Measurements from ENCODE around the gene SIX3. TPM values are rescaled to one million over a fixed set of nuclear protein-coding genes. Genes with fewer than 3 reads are reported as not detected.

Gene SIX3
- total and polyA plus RNA-seq, 2 of the 4 experiments (the other 2 are of a cell fraction): not detected

DNA sequence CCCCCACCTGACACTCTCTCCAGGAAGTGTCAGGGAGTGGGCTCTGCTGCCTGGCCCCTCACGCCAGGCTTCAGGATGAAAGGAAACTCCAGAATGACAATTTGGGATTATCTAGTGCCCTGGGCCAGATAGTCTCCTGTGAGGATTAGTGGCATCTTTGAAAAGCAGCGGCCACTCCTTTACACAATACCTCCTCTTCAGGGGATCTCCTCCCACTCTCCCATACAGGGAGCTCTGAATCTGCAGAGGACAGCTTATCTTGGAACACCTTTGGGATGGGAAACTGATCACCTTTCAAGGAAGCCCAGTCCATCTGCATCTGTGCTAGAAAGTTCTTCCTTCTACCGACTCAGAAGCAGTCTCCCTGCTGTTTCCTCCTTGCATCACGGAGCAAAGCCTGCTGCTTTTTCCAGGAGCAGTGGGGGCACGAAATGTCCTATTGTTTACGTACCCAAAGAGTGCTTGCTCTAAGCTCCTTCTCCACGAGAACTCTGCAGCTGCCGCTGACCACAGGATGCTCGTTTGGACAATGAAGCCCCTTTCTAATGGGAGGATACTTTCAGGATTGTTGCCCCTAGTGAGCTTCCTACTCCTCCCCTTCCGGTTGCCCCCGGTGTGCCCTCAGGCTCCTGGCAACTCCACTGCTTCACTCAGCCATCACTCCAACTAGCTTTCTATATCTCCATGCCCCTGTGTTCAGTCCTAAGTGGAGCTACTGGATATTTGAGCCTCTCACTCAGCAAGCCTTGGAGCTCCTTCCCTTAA, 31.5 kb downstream of the SIX3 start:
- Histone ChIP-seq H3K27me3 (ENCODE audit: control insufficient read depth, insufficient read depth, low read length) (peaks cover 44% of the 10 kb centered on the region), H3K27ac (ENCODE audit: insufficient read depth, low read length) (no peak overlapping the region), H3K14ac (replicated peaks; ENCODE audit: low read depth, low read length) (no peak overlapping the region), H2AFZ (replicated peaks; ENCODE audit: low read length, poor library complexity) (peak overlapping the region; percentile 74), H3K4ac (ENCODE audit: low read depth, low read length) (no peak overlapping the region), H2BK15ac (ENCODE audit: low read depth, low read length) (no peak overlapping the region), H3K18ac (ENCODE audit: low read depth, low read length) (no peak overlapping the region), H4K8ac (ENCODE audit: low read depth in 2 of 2, low read length in 2 of 2) (no peak overlapping the region), H3K4me3 (ENCODE audit: insufficient read depth, low read depth, low read length) (no peak overlapping the region), H2BK120ac (ENCODE audit: low read depth, low read length) (no peak overlapping the region), H4K5ac (ENCODE audit: low read depth, low read length) (no peak overlapping the region), H4K20me1 (ENCODE audit: insufficient read depth, low read length) (no peaks in the 10 kb centered on the region), H3K4me2 (ENCODE audit: low read depth, low read length) (peak overlapping the region; percentile 34), H3K23ac (ENCODE audit: low read depth, low read length) (no peak overlapping the region), H2AK9ac (replicated peaks; ENCODE audit: low read depth, low read length, poor library complexity) (no peak overlapping the region), H3K9me1 (ENCODE audit: insufficient read depth, low read length) (no peaks in the 10 kb centered on the region), H3K9ac (ENCODE audit: low read depth, low read length) (no peak overlapping the region), H2BK20ac (ENCODE audit: low read depth, low read length) (no peak overlapping the region), H3K9me3 (ENCODE audit: control insufficient read depth, insufficient read depth, low read length) (no peaks in the 10 kb centered on the region), H4K91ac (ENCODE audit: insufficient read depth, low read depth, low read length) (no peak overlapping the region), H3K4me1 (ENCODE audit: control insufficient read depth, insufficient read depth, low read length) (no peaks in the 10 kb centered on the region), H2BK5ac (ENCODE audit: low read depth, low read length, poor library complexity, severe bottlenecking) (no peak overlapping the region), H3K79me1 (ENCODE audit: low read depth in 1 of 2, low read length in 2 of 2) (no peaks in the 10 kb centered on the region), H3K56ac (ENCODE audit: extremely low read depth, insufficient read depth, low read length) (no peak overlapping the region), H3K36me3 (ENCODE audit: control insufficient read depth, insufficient read depth, low read length) (no peaks in the 10 kb centered on the region), H2AK5ac (ENCODE audit: low read depth, low read length) (no peak overlapping the region)
- WGBS, 2 experiments (ENCODE audit: extremely low coverage in 2 of 2, insufficient read length in 1 of 2): no CpG with 5 or more reads among the region's 11 CpGs
- in situ Hi-C loops (cut with MboI; ENCODE audit: low sequenced_read_pairs): loop anchor here (25.0 kb wide), 1 partner anchor 486 kb away; no protein-coding TSS in a partner anchor
- CTCF ChIA-PET: no interaction called here
- TF ChIP-seq NFE2L2 (IDR thresholded peaks at IDR 0.05; ENCODE audit: low read depth, low read length) (no peak), RFX5 (IDR thresholded peaks at IDR 0.05; ENCODE audit: low read depth, low read length) (no peak), CEBPB (IDR thresholded peaks at IDR 0.05; ENCODE audit: low read depth, low read length) (no peak), SMC3 (IDR thresholded peaks at IDR 0.05; ENCODE audit: low read depth, low read length) (no peak), MAFK (IDR thresholded peaks at IDR 0.05; ENCODE audit: low read depth, low read length) (no peak), POLR2A (IDR thresholded peaks at IDR 0.05; ENCODE audit: low read depth, low read length) (no peak), RAD21 (IDR thresholded peaks at IDR 0.05; ENCODE audit: low read length) (no peak), BHLHE40 (IDR thresholded peaks at IDR 0.05; ENCODE audit: low read depth, low read length) (no peak), MAZ (IDR thresholded peaks at IDR 0.05; ENCODE audit: borderline replicate concordance, low read depth, low read length) (no peak), MXI1 (IDR thresholded peaks at IDR 0.05; ENCODE audit: borderline replicate concordance, low read depth, low read length) (no peak)
- TF ChIP-seq, protein P1, sequence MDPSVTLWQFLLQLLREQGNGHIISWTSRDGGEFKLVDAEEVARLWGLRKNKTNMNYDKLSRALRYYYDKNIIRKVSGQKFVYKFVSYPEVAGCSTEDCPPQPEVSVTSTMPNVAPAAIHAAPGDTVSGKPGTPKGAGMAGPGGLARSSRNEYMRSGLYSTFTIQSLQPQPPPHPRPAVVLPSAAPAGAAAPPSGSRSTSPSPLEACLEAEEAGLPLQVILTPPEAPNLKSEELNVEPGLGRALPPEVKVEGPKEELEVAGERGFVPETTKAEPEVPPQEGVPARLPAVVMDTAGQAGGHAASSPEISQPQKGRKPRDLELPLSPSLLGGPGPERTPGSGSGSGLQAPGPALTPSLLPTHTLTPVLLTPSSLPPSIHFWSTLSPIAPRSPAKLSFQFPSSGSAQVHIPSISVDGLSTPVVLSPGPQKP (IDR thresholded peaks at IDR 0.05; ENCODE audit: borderline replicate concordance, low read depth, low read length): no peak
- TF ChIP-seq, protein P2, sequence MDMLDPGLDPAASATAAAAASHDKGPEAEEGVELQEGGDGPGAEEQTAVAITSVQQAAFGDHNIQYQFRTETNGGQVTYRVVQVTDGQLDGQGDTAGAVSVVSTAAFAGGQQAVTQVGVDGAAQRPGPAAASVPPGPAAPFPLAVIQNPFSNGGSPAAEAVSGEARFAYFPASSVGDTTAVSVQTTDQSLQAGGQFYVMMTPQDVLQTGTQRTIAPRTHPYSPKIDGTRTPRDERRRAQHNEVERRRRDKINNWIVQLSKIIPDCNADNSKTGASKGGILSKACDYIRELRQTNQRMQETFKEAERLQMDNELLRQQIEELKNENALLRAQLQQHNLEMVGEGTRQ (IDR thresholded peaks at IDR 0.05; ENCODE audit: low read depth, low read length): no peak
- intact Hi-C loops (cut with micrococcal nuclease): no loop called here
- no peak for ATAC-seq (ENCODE audit: low read depth)
- no TSS peak for BruUV-seq (replicated peaks)
- no peak for DNase-seq
- dilution Hi-C loops (cut with HindIII; ENCODE audit: low sequenced_read_pairs, unreplicated experiment): no loop called here
- POLR2A ChIA-PET (ENCODE audit: unreplicated experiment): interaction anchor here (0.6 kb wide), 1 partner anchor 345 kb away, joined by 3 read pairs; no protein-coding TSS in a partner anchor
